GM12865 (cell line): ENCODE results near the gene GNB3.
"Not testable (repeated sequence)": the region's sequence is repeated elsewhere in the genome, so short reads cannot be mapped to it uniquely, and the experiment has no call there.

Source experiments
- DNase-seq: peaks from one replicate; pipeline ENCODE4 v3.0.0; 2010; ENCODE audit warnings: low read depth
- H3K4me3 ChIP-seq: 2 replicates; pipeline ENCODE4 v1.5.1; 2011; ENCODE audit warnings: mild to moderate bottlenecking, low read depth, low read length, control low read depth
- CTCF ChIP-seq: IDR thresholded peaks from 2 replicates; pipeline ENCODE4 v1.5.1; 2011; ENCODE audit warnings: low read length, control low read depth, low read depth, inconsistent platforms; ENCODE audit not compliant: insufficient read depth; ENCODE audit errors: missing control alignments

Gene GNB3

DNA sequence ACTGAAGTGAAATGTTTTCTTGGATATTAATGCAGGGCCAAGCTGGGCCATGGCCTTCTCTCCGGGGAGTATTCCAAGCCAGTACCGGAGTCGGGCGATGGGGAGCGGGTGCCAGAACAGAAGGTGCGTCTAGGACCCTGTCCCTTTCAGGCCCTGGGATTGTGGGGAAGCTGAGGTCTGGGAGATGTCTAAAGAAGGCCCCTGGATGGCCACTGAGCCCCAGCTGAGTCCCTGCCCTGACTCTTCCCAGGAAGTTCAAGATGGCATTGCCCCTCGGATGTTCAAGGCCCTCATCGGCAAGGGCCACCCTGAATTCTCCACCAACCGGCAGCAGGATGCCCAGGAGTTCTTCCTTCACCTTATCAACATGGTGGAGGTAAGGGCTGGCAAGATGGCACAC is 19.4 kb downstream of the GNB3 start:
- TF ChIP-seq CTCF: no peak
- no peak overlapping the region for H3K4me3 ChIP-seq
- no peak for DNase-seq

DNA sequence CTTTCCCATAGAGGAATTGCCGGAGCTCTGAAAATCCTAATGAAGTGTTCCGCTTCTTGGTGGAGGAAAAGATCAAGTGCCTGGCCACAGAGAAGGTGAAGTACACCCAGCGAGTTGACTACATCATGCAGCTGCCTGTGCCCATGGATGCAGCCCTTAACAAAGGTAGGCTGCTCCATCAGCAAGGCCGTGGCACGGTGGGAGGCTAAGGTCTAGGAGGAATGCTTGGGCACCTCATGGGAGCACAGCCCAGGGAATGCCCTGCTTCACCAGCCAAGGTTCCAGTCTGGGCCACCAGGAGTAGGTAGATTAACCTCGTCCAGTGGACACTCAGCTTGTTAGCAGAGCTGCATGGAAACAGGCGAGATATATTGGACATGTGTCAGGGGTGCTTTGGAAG is 20.2 kb downstream of the GNB3 start:
- DNase-seq: no peak
- no peak overlapping the region for H3K4me3 ChIP-seq
- TF ChIP-seq CTCF: no peak

- no peak for TF ChIP-seq CTCF
- DNase-seq: no peak
- no peak overlapping the region for H3K4me3 ChIP-seq
These were observed 20.7 kb downstream of the GNB3 start for GRCh38 chr12:6861391-6861790.

DNA sequence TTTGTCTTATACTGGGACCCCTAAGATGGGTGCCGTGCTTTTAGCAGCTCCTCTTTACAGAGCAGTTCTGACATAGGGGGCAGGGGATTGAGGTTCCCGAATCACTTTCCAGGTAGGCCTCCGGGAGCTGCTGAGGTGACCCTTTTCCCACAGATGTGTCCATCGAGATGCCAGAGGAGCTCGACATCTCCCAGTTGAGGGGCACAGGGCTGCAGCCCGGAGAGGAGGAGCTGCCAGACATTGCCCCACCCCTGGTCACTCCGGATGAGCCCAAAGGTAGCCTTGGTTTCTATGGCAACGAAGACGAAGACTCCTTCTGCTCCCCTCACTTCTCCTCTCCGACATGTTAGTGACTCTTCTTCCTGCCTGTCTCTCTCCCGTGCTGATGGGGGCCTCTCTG is 22.3 kb downstream of the GNB3 start:
- no peak overlapping the region for H3K4me3 ChIP-seq
- no peak for DNase-seq
- no peak for TF ChIP-seq CTCF

DNA sequence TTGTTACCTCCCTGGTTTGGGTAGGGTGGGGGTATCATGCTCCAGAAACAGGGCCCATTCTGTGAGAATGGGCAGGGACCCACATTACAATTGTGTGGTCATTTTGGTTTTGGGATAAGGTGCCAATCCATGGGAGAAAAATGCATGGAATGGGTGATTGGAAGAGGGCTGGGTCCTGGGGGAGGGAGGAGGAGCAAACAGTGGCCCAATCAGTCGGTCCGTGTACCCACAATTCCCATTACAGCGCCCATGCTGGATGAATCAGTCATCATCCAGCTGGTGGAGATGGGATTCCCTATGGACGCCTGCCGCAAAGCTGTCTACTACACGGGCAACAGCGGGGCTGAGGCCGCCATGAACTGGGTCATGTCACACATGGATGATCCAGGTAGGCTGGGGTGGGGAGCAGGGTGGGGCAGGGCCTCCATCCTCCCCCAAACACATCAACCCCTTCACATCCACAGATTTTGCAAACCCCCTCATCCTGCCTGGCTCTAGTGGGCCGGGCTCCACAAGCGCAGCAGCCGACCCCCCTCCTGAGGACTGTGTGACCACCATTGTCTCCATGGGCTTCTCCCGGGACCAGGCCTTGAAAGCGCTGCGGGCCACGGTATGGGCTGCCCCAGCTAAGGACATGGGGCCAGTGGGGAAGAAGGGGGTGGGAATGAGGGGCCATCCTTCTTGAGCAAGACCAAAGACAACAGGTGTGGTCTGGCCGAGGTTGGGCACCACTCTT is 23.0 kb downstream of the GNB3 start:
- no peak overlapping the region for H3K4me3 ChIP-seq
- no peak for TF ChIP-seq CTCF
- no peak for DNase-seq

DNA sequence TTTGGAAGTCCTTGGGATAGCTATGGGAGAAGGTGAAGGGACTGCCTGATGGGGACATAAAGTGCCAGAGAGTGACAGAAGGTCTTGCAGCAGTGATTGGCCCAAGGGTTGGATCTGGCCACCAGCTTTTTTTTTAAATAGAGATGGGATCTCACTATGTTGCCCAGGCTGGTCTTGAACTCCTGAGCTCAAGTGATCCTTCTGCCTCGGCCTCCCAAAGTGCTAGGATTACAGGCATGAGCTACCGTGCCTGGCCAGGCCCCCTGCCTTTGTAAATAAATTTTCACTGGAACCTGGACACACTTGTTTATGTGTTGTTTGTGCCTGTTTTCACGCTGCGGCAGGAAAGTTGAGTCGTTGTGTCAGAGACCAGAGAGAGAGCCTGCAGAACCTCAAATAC is 24.6 kb downstream of the GNB3 start:
- DNase-seq: not testable (repeated sequence)

GRCh38 chr12:6866163-6866919 is 25.6 kb downstream of the GNB3 start:
- TF ChIP-seq CTCF: no peak
- no peak for DNase-seq
- H3K4me3 ChIP-seq: no peak overlapping the region

More for the DNA sequence above, 24.6 kb downstream of the GNB3 start:
- H3K4me3 ChIP-seq: not testable (repeated sequence)
